ENCODE results near the gene PGPEP1. TPM values are rescaled to one million over a fixed set of nuclear protein-coding genes. Genes with fewer than 3 reads are reported as not detected.
"Not testable (repeated sequence)": the region's sequence is repeated elsewhere in the genome, so short reads cannot be mapped to it uniquely, and the experiment has no call there.

The PGPEP1 gene
- total RNA-seq, 2 donors from 2014 or later: 23.7 TPM

DNA sequence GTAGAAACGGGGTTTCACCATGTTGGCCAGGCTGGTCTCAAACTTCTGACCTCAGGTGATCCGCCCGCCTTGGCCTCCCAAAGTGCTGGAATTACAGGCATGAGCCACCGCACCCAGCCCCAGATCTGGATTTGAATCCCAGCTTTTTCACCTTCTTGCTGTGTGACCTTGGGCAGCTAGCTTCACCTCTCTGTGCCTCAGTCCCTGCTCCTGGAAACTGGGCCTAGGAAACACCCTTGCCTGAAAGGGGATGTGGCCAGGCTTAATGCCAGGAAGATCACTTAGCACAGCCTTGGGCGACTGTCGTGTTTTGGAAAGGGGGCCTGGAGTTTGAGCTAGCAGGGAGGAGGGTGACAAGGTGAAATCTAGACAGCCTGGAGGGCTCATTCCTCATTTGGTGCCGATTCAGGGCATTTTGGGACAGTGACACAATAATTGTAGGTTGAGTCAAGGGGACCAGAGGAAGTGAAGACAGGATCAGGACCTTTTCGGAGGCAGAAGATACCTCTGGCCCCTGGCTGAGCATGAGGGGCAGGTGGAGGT is 1.8 kb downstream of the PGPEP1 start:
- Histone ChIP-seq H3K9me3 (no peaks in the 10 kb centered on the region), H3K36me3 (no peaks in the 10 kb centered on the region), H3K27me3 (replicated peaks; ENCODE audit: insufficient read depth) (no peaks in the 10 kb centered on the region), H3K4me1 (ENCODE audit: control insufficient read depth in 1 of 2, low read depth in 2 of 2) (peaks cover 10 to 17% of the 10 kb centered on the region in 2 donors), H3K4me3 (no peak overlapping the region), H3K27ac (no peak overlapping the region)
- DNase-seq (ENCODE audit: low spot score) (no peak), ATAC-seq (ENCODE audit: insufficient number of reproducible peaks, low FRiP score, low read depth) (no peak)
- TF ChIP-seq, protein P1, sequence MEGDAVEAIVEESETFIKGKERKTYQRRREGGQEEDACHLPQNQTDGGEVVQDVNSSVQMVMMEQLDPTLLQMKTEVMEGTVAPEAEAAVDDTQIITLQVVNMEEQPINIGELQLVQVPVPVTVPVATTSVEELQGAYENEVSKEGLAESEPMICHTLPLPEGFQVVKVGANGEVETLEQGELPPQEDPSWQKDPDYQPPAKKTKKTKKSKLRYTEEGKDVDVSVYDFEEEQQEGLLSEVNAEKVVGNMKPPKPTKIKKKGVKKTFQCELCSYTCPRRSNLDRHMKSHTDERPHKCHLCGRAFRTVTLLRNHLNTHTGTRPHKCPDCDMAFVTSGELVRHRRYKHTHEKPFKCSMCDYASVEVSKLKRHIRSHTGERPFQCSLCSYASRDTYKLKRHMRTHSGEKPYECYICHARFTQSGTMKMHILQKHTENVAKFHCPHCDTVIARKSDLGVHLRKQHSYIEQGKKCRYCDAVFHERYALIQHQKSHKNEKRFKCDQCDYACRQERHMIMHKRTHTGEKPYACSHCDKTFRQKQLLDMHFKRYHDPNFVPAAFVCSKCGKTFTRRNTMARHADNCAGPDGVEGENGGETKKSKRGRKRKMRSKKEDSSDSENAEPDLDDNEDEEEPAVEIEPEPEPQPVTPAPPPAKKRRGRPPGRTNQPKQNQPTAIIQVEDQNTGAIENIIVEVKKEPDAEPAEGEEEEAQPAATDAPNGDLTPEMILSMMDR (IDR thresholded peaks at IDR 0.05): no peak

DNA sequence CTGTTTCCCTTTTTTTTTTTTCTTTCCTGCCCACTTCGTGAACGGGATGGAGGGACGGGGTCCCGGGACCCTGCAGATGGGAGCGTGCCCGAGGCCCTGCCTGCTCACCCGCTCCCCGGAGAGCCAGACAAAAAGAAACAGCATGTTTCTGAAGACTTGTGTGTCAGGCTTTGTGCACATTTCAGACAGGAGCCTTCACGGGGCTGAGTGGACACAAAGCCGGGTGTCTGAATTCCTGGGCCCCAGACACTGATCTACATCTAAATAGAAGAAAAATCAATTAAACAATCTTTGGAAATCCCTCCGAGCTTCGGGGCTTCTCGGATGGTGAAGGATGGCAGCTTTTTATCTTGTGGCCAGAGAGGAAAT is 4.2 kb downstream of the PGPEP1 start:
- ATAC-seq (ENCODE audit: insufficient number of reproducible peaks, low FRiP score, low read depth) (no peak), DNase-seq (ENCODE audit: low spot score) (no peak)
- Histone ChIP-seq H3K27me3 (replicated peaks; ENCODE audit: insufficient read depth) (no peaks in the 10 kb centered on the region), H3K27ac (no peak overlapping the region), H3K4me1 (ENCODE audit: control insufficient read depth in 1 of 2, low read depth in 2 of 2) (peaks cover 10 to 17% of the 10 kb centered on the region in 2 donors), H3K9me3 (no peaks in the 10 kb centered on the region), H3K4me3 (no peak overlapping the region), H3K36me3 (no peaks in the 10 kb centered on the region)
- TF ChIP-seq, protein P1 (IDR thresholded peaks at IDR 0.05): no peak

DNA sequence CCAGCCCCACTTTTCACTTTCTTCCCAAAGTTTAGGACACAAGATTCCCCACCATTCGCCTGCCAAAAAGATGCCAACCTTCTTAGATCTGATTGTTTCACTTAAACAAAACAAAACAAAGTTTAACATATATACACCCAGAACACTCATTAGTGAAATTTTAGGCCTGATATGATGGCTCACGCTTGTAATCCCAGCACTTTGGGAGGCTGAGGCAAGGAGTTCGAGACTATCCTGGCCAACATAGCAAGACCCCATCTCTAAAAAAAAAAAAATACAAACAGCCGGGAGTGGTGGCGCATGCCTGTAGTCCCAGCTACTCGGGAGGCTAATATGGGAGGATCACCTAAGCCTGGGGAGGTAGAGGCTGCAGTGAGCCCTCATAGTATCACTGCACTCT is 4.9 kb downstream of the PGPEP1 start:
- Histone ChIP-seq H3K4me3 (no peak overlapping the region), H3K27me3 (replicated peaks; ENCODE audit: insufficient read depth) (no peaks in the 10 kb centered on the region), H3K9me3 (no peaks in the 10 kb centered on the region), H3K4me1 (ENCODE audit: control insufficient read depth in 1 of 2, low read depth in 2 of 2) (peaks cover 5 to 11% of the 10 kb centered on the region in 2 donors), H3K36me3 (no peaks in the 10 kb centered on the region), H3K27ac (no peak overlapping the region)
- TF ChIP-seq, protein P1 (IDR thresholded peaks at IDR 0.05): no peak
- DNase-seq (ENCODE audit: low spot score) (no peak), ATAC-seq (ENCODE audit: insufficient number of reproducible peaks, low FRiP score, low read depth) (no peak)

DNA sequence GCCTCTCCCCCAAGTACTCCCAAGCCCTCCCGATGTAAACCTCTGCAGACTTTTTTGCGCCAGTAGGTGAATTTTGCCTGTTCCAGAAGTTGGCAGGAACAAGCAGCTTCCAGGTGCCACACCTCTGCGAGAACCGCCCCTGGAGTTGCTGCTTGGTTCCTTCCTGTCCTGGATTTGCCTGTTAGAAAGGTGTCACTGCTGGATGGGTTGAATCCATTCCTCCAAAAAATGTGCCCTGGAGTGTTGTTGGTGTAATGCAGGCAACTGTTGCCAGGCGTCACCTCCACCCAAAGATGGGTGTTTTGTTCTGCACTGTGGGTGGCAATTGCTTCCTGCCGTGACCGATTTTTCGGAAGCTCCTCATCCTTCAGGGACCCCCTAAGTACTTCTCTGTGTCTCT is 5.7 kb downstream of the PGPEP1 start:
- TF ChIP-seq, protein P1 (IDR thresholded peaks at IDR 0.05): no peak

DNA sequence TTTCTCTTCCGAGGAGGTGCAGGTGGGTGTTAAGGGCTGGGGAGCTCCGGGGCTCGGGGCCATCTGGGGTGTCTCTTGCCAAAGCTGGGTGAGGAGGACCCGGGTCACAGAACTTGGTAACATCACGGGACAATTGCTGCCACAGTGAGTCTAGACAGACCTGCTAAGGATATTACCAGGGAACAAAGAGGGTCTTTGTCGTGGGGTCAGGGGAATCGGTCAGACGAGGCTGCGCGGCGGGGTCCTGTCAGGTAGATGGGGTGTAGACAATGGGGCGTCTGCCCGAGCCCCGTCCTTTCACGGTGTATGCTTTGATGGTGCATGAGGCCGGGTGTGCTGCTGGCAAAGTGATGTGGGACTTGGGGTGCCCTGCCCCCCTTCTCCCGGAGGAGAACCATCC is 7.8 kb downstream of the PGPEP1 start:
- H3K27me3 ChIP-seq (replicated peaks; ENCODE audit: insufficient read depth): no peaks in the 10 kb centered on the region

More for the DNA sequence above, 5.7 kb downstream of the PGPEP1 start:
- H3K9me3 ChIP-seq: no peaks in the 10 kb centered on the region
- H3K27ac ChIP-seq: no peak overlapping the region
- H3K4me3 ChIP-seq: no peak overlapping the region
- H3K36me3 ChIP-seq: no peaks in the 10 kb centered on the region
- peaks cover 5 to 11% of the 10 kb centered on the region in 2 donors for H3K4me1 ChIP-seq (ENCODE audit: control insufficient read depth in 1 of 2, low read depth in 2 of 2)
- no peak for ATAC-seq (ENCODE audit: insufficient number of reproducible peaks, low FRiP score, low read depth)
- no peaks in the 10 kb centered on the region for H3K27me3 ChIP-seq (replicated peaks; ENCODE audit: insufficient read depth)
- no peak for DNase-seq (ENCODE audit: low spot score)

DNA sequence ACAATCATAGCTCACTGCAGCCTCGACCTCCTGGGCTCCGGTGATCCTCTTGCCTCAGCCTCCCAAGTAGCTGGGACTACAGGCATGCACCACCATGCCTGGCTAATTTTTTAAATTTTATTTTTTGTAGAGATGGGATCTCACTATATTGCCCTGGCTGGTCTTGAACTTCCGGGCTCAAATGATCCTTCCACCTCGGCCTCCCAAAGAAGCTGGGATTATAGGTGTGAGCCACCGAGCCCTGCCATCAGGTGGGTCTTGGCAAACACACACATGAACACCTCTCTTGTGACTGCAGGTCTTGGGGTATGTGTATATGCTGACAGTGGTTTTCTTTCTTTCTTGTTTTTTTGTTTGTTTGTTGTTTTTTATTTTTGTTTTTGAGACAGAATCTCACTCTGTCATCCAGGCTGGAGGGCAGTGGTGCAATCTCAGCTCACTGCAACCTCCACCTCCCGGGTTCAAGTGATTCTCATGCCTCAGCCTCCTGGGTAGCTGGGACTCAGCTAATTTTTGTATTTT is 8.5 kb downstream of the PGPEP1 start:
- not testable (repeated sequence) for H3K27ac ChIP-seq; ATAC-seq (ENCODE audit: insufficient number of reproducible peaks, low FRiP score, low read depth); H3K4me1 ChIP-seq (ENCODE audit: control insufficient read depth in 1 of 2, low read depth in 2 of 2); H3K36me3 ChIP-seq; H3K4me3 ChIP-seq; H3K9me3 ChIP-seq; DNase-seq (ENCODE audit: low spot score); H3K27me3 ChIP-seq (replicated peaks; ENCODE audit: insufficient read depth)

More for the DNA sequence above, 7.8 kb downstream of the PGPEP1 start:
- H3K4me3 ChIP-seq: no peak overlapping the region
- no peaks in the 10 kb centered on the region for H3K36me3 ChIP-seq
- DNase-seq (ENCODE audit: low spot score) (no peak), ATAC-seq (ENCODE audit: insufficient number of reproducible peaks, low FRiP score, low read depth) (no peak)
- no peaks in the 10 kb centered on the region for H3K4me1 ChIP-seq (ENCODE audit: control insufficient read depth in 1 of 2, low read depth in 2 of 2)
- H3K9me3 ChIP-seq: no peaks in the 10 kb centered on the region
- no peak overlapping the region for H3K27ac ChIP-seq
- TF ChIP-seq, protein P1 (IDR thresholded peaks at IDR 0.05): no peak

All from thoracic aorta (tissue), 2 donors.